Measurements from ENCODE around the gene BCKDHA. TPM values are rescaled to one million over a fixed set of nuclear protein-coding genes. Genes with fewer than 3 reads are reported as not detected.

The BCKDHA gene
- total RNA-seq, 4 donors from 2014 or later, result 27.9 to 59.2 (median 39.1) TPM

Small RNAs within 50 kb of the gene (small RNA-seq; reads per million reads assigned to genes)
- gene RF00017, result not detected

Other genes starting within 250 kb of the BCKDHA start
- 1 to 10 TPM; 1.9 to 5.6 (median 3.3) TPM for gene CYP2S1, start 204.6 kb upstream of the BCKDHA start, total RNA-seq
- gene AXL, start 178.6 kb upstream of the BCKDHA start, total RNA-seq, result 100 to 1,000 TPM in 1 of 4 donors, 10 to 100 TPM in 3; 72.6 to 118 (median 80.0) TPM
- 100 to 1,000 TPM in 3 of 4 donors, 10 to 100 TPM in 1; 83.3 to 178 (median 135) TPM for gene HNRNPUL1, start 133.4 kb upstream of the BCKDHA start, total RNA-seq
- 10 to 100 TPM; 10.0 to 15.4 (median 12.6) TPM for gene CCDC97, start 87.6 kb upstream of the BCKDHA start, total RNA-seq
- 10 to 100 TPM; 12.4 to 29.1 (median 21.4) TPM for gene TGFB1, start 43.9 kb upstream of the BCKDHA start, total RNA-seq
- gene B9D2, start 33.7 kb upstream of the BCKDHA start, total RNA-seq, result 1 to 10 TPM; 1.6 to 4.8 (median 3.1) TPM
- 10 to 100 TPM in 3 of 4 donors, 1 to 10 TPM in 1; 3.3 to 22.7 (median 17.4) TPM for gene TMEM91, start 21.3 kb upstream of the BCKDHA start, total RNA-seq
- gene EXOSC5, start 459 bp upstream of the BCKDHA start, total RNA-seq, result 10 to 100 TPM; 10.9 to 20.5 (median 17.1) TPM
- gene B3GNT8, start 29.6 kb downstream of the BCKDHA start, total RNA-seq, result 10 to 100 TPM in 1 of 4 donors, 1 to 10 TPM in 1, under 1 TPM in 2; 0.49 to 12.6 (median 1.9) TPM
- gene DMAC2, start 42.1 kb downstream of the BCKDHA start, total RNA-seq, result 10 to 100 TPM; 19.9 to 33.9 (median 24.7) TPM
- not detected for gene ERICH4, start 45.3 kb downstream of the BCKDHA start, total RNA-seq
- gene CEACAM21, start 178.3 kb downstream of the BCKDHA start, total RNA-seq, result 1 to 10 TPM in 2 of 4 donors, not detected in 2; 1.1 to 3.1 TPM
- gene CEACAM4, start 229.3 kb downstream of the BCKDHA start, total RNA-seq, result 1 to 10 TPM in 3 of 4 donors, not detected in 1; 1.9 to 3.6 (median 2.6) TPM